GM19238 (cell line): ENCODE results near the gene PPM1E.
"Not testable (repeated sequence)": the region's sequence is repeated elsewhere in the genome, so short reads cannot be mapped to it uniquely, and the experiment has no call there.

Source experiments
- DNase-seq: peaks from one replicate; pipeline ENCODE4 v3.0.0; 2011; ENCODE audit warnings: low spot score; ENCODE audit not compliant: insufficient read length

The PPM1E gene

DNA sequence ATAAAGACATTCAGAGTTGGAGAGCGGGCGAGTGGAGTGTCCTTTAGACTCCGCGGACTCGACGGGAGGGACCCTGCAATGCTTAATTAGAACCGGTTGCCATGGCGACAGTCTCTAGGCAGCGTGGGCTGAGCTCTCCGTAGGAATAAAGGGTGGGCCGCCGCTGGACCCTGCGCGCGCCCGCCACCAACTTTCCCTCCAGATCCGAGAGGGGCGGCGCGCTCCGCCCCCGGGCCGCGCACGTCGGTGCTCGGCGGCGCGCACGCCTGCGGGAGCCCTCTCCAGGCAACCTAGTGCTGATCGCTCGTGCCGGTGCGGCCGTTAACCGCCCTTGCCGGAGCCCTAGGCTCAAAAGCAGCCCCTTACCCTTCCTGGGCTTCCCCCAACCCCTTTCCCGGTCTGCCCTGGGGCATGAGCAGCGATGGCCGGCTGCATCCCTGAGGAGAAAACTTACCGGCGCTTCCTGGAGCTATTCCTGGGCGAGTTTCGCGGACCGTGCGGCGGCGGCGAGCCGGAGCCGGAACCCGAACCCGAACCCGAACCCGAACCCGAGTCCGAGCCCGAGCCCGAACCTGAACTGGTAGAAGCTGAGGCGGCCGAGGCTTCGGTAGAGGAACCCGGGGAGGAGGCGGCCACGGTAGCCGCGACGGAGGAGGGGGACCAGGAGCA lies at the start of gene PPM1E:
Gene PPM1E (plus strand): TSS at position 278 of the 669 bp plus-strand sequence.
- DNase-seq, result peak; percentile 59

DNA sequence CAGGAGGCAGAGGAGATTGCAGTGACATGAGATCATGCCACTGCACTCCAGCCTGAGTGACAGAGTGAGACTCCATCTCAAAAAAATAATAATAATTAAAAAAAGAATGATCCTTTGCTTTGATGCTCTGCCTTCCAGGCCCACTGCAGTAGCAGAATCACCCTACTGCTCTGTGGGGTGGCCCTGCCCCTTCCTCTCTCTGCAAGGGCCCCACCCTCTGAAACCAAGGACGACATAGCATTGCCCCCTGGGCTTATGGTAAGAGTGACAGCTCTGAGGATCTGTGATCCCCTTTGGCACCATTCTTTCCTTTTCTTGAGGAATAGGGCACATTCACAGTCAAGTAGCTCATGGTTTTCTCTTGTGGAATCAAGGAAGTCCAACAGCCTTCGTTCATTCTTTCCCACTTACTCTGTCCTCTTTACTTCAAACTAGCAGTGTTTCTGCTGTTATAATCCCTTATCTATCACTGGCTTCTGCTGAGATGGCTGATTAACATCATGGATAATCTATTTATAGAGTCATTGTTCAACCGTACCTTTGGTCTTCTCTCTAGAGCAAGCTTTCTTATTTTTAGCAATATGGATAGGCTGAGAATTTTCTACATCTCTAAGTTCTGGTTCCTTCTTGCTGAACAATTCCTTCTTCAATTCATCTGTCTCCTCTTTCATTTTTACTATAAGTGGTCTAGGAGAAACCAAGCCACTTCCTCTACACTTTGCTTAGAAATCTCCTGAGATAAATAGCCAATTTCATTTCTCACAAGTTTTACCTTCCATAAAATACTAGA lies 49.1 kb upstream of the PPM1E start:
- DNase-seq, result no peak

GRCh38 chr17:58710948-58711552 lies 44.6 kb upstream of the PPM1E start:
- no peak for DNase-seq

DNA sequence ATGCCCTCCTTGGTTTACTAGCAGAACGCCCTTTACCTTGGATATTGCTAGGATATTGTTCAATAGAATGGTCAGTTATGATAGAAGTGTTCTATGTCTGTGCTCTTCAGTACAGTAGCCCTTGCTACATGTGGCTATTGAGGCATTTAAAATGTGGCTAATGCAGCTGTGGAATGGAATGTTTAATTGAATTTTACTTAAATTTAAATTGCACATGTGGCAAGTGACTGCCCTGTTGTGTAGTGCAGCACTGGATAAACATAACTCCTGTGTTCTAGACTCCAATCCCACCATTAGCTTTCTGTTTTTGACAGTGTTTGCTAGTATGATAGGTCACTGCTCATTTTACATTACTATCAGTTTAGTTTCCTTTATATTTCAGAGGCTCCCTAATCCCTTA lies 33.4 kb upstream of the PPM1E start:
- DNase-seq, result no peak

DNA sequence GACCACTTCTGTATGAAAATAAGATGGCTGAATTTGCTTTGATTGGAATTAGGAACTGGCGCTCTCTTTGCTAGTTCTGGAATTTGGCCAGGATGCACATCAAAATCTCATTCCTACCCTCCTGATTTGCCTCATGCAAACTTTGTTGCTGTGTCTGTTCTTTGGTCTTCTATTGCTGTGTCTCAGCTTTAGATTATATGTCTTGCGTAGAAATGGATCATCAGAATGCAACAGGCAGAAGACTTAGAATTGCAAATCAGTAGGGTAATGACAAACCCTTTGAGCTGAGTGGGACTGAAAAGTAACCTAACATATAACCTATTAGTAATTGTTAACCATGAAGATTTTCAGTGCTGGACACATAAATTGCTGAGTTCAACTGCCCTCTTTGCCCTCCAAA lies 33.0 kb upstream of the PPM1E start:
- DNase-seq, result no peak

- DNase-seq, result no peak
These were observed 26.9 kb upstream of the PPM1E start for GRCh38 chr17:58728798-58729197.

DNA sequence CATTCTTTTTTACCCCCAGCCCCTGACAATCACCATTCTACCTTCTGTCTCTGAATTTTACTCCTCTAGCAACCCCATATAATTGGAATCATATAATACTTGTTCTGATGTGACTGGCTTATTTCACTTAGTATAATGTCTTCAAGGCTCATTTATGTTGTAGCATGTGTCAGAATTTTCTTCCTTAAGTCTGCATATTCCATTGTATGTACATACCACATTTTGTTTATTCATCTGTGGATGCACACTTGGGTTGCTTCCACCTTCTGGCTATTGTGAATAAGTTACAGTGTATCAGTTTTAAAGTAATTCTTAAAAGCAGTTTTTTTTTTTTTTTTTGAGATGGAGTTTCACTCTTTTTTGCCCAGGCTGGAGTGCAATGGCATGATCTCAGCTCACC lies 24.7 kb upstream of the PPM1E start:
- no peak for DNase-seq

DNA sequence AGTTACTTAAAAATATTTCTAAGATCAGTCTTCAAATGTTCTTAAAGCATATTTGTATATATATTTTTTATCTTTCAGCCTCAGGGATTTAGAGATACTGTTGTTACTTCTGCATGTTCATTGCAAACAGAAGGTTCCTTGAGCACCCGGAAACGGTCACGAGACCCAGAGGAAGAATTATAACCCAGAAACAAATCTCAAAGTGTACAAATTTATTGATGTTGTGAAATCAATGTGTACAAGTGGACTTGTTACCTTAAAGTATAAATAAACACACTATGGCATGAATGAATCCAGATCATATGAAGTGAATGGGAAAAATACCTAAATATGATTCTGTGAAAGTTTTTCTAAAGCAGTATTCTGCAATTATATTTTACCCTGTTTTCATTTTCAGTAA lies 21.6 kb upstream of the PPM1E start:
- no peak for DNase-seq

GRCh38 chr17:58734811-58735210 lies 20.8 kb upstream of the PPM1E start:
- no peak for DNase-seq

DNA sequence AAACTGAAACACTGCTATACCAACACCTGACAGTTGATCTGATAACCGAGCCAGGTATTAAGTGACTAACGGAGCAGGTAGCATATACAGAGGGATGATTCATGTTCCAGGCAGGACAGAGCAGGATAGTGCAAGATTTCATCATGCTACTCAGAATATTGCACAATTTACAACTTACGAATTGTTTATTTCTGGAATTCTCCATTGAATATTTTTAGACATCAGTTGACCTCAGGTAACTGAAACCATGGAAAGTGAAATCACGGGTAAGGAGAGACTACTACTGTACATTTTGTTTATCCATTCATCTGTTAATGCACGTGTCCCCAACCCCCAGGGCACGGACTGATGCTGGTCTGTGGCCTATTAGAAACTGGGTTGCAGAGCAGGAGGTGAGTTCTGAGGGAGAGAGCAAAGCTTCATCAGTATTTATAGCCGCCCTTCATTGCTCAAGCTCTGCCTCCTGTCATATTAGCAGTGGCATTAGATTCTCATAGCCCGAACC lies 14.5 kb upstream of the PPM1E start:
- DNase-seq, result no peak

DNA sequence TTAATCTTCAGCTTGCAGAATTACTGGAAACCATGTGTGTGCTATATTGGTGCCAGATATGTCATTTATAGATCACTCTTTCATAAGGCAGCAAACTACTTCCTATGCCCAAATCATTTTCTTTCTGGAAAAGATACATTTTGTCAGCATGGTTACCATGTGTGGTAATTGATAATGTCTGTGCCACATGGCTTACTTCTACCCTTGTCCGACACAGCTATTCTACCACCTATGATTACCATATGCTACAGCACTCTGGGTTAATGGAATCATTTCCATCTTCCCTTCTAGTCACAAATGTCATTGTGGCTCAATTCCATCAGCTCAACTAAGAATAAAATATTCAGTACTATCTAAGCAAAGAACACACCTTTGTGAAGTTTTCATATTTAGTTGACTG lies 8.0 kb upstream of the PPM1E start:
- DNase-seq, result no peak

- DNase-seq, result not testable (repeated sequence)
These were observed 6.0 kb upstream of the PPM1E start for GRCh38 chr17:58749627-58750026.

- no peak for DNase-seq
These were observed 2.6 kb upstream of the PPM1E start for GRCh38 chr17:58753026-58753425.

GRCh38 chr17:58755269-58755576 lies 431 bp upstream of the PPM1E start:
- DNase-seq, result no peak

GRCh38 chr17:58756246-58757161 lies 850 bp downstream of the PPM1E start:
- peak; percentile 16 for DNase-seq

GRCh38 chr17:58757162-58757613 lies 1.5 kb downstream of the PPM1E start:
- no peak for DNase-seq

DNA sequence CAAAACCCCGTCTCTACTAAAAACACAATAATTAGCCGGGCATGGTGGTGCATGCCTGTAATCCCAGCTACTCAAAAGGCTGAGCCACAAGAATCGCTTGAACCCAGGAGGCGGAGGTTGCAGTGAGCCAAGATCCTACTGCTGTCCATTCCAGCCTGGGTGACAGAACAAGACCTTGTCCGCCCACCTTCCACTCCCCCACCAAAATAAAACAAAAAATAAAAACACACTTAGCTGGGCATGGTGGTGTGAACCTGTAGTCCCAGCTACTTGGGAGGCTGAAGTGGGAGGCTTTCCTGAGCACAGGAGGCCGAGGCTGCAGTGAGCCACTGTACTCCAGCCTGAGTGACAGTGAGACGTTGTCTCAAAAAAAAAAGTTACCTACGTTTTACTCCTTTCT lies 3.2 kb downstream of the PPM1E start:
- no peak for DNase-seq

- DNase-seq, result no peak
These were observed 3.9 kb downstream of the PPM1E start for GRCh38 chr17:58759522-58759921.

DNA sequence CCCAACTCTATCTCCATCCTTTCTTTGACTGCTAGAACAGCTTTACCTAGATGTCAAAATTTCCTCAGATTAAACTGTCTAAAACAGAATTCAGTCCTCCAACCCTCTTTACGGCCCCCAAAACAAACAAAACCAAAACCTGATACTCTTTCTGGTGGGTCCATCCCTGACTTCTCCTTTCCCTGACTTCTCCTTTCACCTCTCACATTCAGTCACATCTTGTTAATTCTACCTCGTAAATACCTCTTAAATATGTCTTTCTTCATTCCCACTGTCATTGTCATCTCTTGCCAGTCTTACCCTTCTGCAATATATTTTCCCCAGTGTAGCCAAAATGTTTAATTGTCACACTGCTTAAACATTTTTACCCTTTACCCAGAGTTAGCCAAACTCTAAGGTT lies 4.6 kb downstream of the PPM1E start:
- DNase-seq, result no peak

- no peak for DNase-seq
These were observed 7.6 kb downstream of the PPM1E start for GRCh38 chr17:58763263-58763662.

DNA sequence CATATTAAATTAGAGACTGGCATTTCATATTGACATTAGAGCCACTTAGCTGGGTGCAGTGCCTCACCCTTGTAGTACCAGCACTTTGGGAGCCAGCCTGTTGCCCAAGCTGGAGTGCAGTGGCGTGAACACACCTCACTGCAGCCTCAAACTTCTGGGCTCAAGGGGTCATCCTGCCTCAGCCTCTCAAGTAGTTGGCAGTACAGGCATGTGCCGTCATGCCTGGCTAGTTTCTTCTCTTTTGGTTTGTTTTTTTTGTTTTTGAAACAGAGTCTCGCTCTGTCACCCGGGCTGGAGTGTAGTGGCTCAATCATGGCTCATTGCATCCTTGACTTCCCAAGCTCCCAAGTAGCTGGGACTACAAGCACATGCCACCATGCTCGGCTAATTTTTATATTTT lies 8.7 kb downstream of the PPM1E start:
- DNase-seq, result no peak
